Mesodermal cell (in vitro differentiated cells): Measurements from ENCODE around the gene GAB2.

Experiments
- H3K27ac ChIP-seq: 2 replicates; pipeline ENCODE4 v1.7.0; 2013; ENCODE audit warnings: mild to moderate bottlenecking, low read depth, low read length, moderate library complexity; ENCODE audit not compliant: severe bottlenecking
- H3K36me3 ChIP-seq: 2 replicates; pipeline ENCODE4 v1.7.1; 2013; ENCODE audit warnings: mild to moderate bottlenecking, low read length, moderate library complexity; ENCODE audit not compliant: control insufficient read depth, insufficient read depth
- H3K4me1 ChIP-seq: one replicate; pipeline ENCODE4 v1.7.1; 2013; ENCODE audit warnings: mild to moderate bottlenecking, low read length; ENCODE audit not compliant: insufficient read depth, control insufficient read depth, poor library complexity, severe bottlenecking
- H3K4me3 ChIP-seq: 2 replicates; pipeline ENCODE4 v1.7.0; 2013; ENCODE audit warnings: low read length, control low read depth, mild to moderate bottlenecking; ENCODE audit not compliant: insufficient read depth, poor library complexity, severe bottlenecking; ENCODE audit errors: extremely low read depth
- H3K9me3 ChIP-seq: 2 replicates; pipeline ENCODE4 v1.7.1; 2013; ENCODE audit warnings: mild to moderate bottlenecking, low read length, moderate library complexity; ENCODE audit not compliant: control insufficient read depth
- WGBS, 2 experiments: methylation state at CpG; one replicate each; pipeline ENCODE4 v1.1.5; 2013; ENCODE audit warnings: missing lambda C conversion rate in 2 of 2; ENCODE audit not compliant: insufficient coverage in 2 of 2; 5-methylcytosine and 5-hydroxymethylcytosine counted together

The GAB2 gene

GRCh38 chr11:78332174-78332866 is 85.3 kb downstream of the GAB2 start:
- Histone ChIP-seq H3K9me3 (peaks cover 5% of the 10 kb centered on the region), H3K4me3 (no peak overlapping the region), H3K27ac (peak overlapping the region; percentile 63), H3K36me3 (no peaks in the 10 kb centered on the region), H3K4me1 (peaks cover 15% of the 10 kb centered on the region)
- WGBS, 2 experiments, result no CpG with 5 or more reads among the region's 1 CpG

- Histone ChIP-seq H3K27ac (peak overlapping the region; percentile 63), H3K4me1 (peaks cover 12% of the 10 kb centered on the region), H3K4me3 (no peak overlapping the region), H3K36me3 (no peaks in the 10 kb centered on the region), H3K9me3 (peaks cover 5% of the 10 kb centered on the region)
- no CpG with 5 or more reads among the region's 3 CpGs for WGBS, 2 experiments
Measured at GRCh38 chr11:78331711-78332110, 85.9 kb downstream of the GAB2 start.

GRCh38 chr11:78330361-78330760 is 87.3 kb downstream of the GAB2 start:
- WGBS, 2 experiments, result 95 to 100% methylated on average over 2 of the region's 3 CpGs
- peaks cover 12% of the 10 kb centered on the region for H3K4me1 ChIP-seq
- H3K27ac ChIP-seq, result no peak overlapping the region
- H3K36me3 ChIP-seq, result no peaks in the 10 kb centered on the region
- H3K4me3 ChIP-seq, result no peak overlapping the region
- peaks cover 3% of the 10 kb centered on the region for H3K9me3 ChIP-seq

GRCh38 chr11:78327945-78328344 is 89.7 kb downstream of the GAB2 start:
- no peaks in the 10 kb centered on the region for H3K36me3 ChIP-seq
- 80 to 100% methylated on average over 1 of the region's 6 CpGs for WGBS, 2 experiments
- no peak overlapping the region for H3K4me3 ChIP-seq
- H3K4me1 ChIP-seq, result peaks cover 12% of the 10 kb centered on the region
- no peaks in the 10 kb centered on the region for H3K9me3 ChIP-seq
- no peak overlapping the region for H3K27ac ChIP-seq

- Histone ChIP-seq H3K9me3 (no peaks in the 10 kb centered on the region), H3K36me3 (no peaks in the 10 kb centered on the region), H3K4me3 (no peak overlapping the region), H3K4me1 (no peaks in the 10 kb centered on the region), H3K27ac (no peak overlapping the region)
- WGBS, 2 experiments, result 96% methylated on average over 3 of the region's 4 CpGs; no CpG with 5 or more reads in 1 of the 2 experiments
Measured at GRCh38 chr11:78325274-78325781, 92.3 kb downstream of the GAB2 start.

GRCh38 chr11:78323363-78323762 is 94.3 kb downstream of the GAB2 start:
- no peaks in the 10 kb centered on the region for H3K9me3 ChIP-seq
- peaks cover 14% of the 10 kb centered on the region for H3K4me1 ChIP-seq
- H3K27ac ChIP-seq, result no peak overlapping the region
- 92 to 100% methylated on average over 2 of the region's 6 CpGs for WGBS, 2 experiments
- no peaks in the 10 kb centered on the region for H3K36me3 ChIP-seq
- H3K4me3 ChIP-seq, result no peak overlapping the region

GRCh38 chr11:78319453-78319955 is 98.1 kb downstream of the GAB2 start:
- Histone ChIP-seq H3K36me3 (no peaks in the 10 kb centered on the region), H3K4me1 (peaks cover 20% of the 10 kb centered on the region), H3K9me3 (peaks cover 3% of the 10 kb centered on the region), H3K27ac (peak overlapping the region; percentile 81), H3K4me3 (no peak overlapping the region)
- WGBS, 2 experiments, result 60 to 98% methylated on average over 1 to 4 of the region's 4 CpGs

GRCh38 chr11:78318321-78319114 is 99.1 kb downstream of the GAB2 start:
- Histone ChIP-seq H3K4me3 (no peak overlapping the region), H3K27ac (peak overlapping the region; percentile 81), H3K9me3 (peaks cover 3% of the 10 kb centered on the region), H3K4me1 (peaks cover 20% of the 10 kb centered on the region), H3K36me3 (no peaks in the 10 kb centered on the region)
- 81 to 88% methylated on average over 6 to 7 of the region's 9 CpGs for WGBS, 2 experiments

- H3K9me3 ChIP-seq, result peaks cover 3% of the 10 kb centered on the region
- no peak overlapping the region for H3K4me3 ChIP-seq
- H3K27ac ChIP-seq, result no peak overlapping the region
- H3K4me1 ChIP-seq, result peaks cover 20% of the 10 kb centered on the region
- 95 to 100% methylated on average over 2 of the region's 3 CpGs for WGBS, 2 experiments
- H3K36me3 ChIP-seq, result no peaks in the 10 kb centered on the region
Measured at GRCh38 chr11:78315724-78316123, 101.9 kb downstream of the GAB2 start.

- Histone ChIP-seq H3K27ac (no peak overlapping the region), H3K4me1 (peaks cover 20% of the 10 kb centered on the region), H3K9me3 (peaks cover 3% of the 10 kb centered on the region), H3K36me3 (no peaks in the 10 kb centered on the region), H3K4me3 (no peak overlapping the region)
- WGBS, 2 experiments, result 74 to 94% methylated on average over 4 to 5 of the region's 5 CpGs
Measured at GRCh38 chr11:78314762-78315161, 102.9 kb downstream of the GAB2 start.
